ENCODE measurements around the gene MAST4.

MAST4 gene

DNA sequence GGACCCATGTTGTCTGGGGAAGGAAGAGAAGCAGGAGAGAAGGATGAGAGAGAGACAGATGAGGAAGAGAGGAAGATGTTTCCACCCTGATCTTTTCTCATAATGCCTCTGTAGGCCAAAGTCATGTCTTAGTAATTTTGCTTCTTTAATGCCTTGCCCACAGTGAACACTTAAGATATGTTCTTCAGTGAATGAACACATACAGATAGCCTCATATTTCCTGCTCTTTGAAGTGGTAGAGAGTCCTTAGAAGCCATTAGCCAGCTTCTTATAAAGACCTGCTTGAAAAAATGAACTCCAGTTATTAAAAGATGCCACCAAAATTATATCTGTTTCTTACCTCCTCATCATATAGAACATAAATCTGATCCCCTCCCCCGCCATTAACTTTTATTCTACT lies 356.0 kb downstream of the MAST4 start:
- TF ChIP-seq TAF1 (IDR thresholded peaks at IDR 0.05; ENCODE audit: low read depth, low read length) (no peak), SPI1 (IDR thresholded peaks at IDR 0.05; ENCODE audit: low read depth, low read length) (no peak), POLR2A (IDR thresholded peaks at IDR 0.05; ENCODE audit: low read depth, low read length) (no peak), PAX5 (IDR thresholded peaks at IDR 0.05; ENCODE audit: insufficient read depth, low read length, severe bottlenecking) (no peak), POLR2AphosphoS5 (IDR thresholded peaks at IDR 0.05; ENCODE audit: low read depth, low read length) (no peak)
- DNase-seq (ENCODE audit: insufficient read length, low spot score) (no peak), FAIRE-seq (no peak)

GRCh38 chr5:66956439-66956838 lies 360.2 kb downstream of the MAST4 start:
- TF ChIP-seq POU2F2 (IDR thresholded peaks at IDR 0.05; ENCODE audit: low read depth, low read length): no peak
- TF ChIP-seq TAF1 (IDR thresholded peaks at IDR 0.05; ENCODE audit: low read depth, low read length): no peak
- TF ChIP-seq SPI1 (IDR thresholded peaks at IDR 0.05; ENCODE audit: low read depth, low read length): no peak
- no peak for TF ChIP-seq POLR2AphosphoS5 (IDR thresholded peaks at IDR 0.05; ENCODE audit: low read depth, low read length)
- no peak for TF ChIP-seq PAX5 (IDR thresholded peaks at IDR 0.05; ENCODE audit: insufficient read depth, low read length, severe bottlenecking)
- no peak for TF ChIP-seq POLR2A (IDR thresholded peaks at IDR 0.05; ENCODE audit: low read depth, low read length)
- DNase-seq (ENCODE audit: insufficient read length, low spot score): no peak
- no peak for FAIRE-seq

GRCh38 chr5:66958201-66958979 lies 362.2 kb downstream of the MAST4 start:
- FAIRE-seq (no peak), DNase-seq (ENCODE audit: insufficient read length, low spot score) (no peak)

DNA sequence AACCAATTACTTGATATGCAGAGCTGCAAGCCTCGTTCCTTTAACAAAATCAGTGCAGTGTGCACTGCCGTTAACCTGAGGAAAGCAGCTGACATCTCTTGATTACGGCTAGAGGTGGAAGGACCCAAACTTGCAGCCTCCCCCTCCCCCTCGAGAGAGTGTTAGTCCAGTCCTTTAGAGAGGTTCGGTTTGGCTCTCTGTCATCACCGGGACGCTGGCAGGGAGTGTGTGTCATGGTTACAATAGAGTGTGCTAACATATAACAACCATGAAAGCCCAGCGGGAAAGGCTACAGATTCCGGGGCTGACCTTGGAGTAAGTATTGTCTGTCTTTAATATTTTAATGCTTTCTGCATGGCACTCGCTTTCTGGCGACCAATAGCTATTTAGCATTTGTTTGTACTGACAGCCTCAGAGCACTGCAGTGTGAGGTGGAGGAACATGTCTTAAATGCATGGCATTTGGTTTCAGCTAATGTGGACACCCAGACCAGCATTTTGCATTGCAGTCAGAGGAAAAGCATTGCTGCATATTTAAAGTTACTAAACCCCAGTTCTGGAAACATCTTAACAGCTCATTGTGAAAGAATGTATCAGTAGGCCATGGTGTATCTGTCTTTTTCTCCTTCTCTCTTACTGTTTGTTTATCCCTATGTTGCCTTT lies 362.9 kb downstream of the MAST4 start:
- TF ChIP-seq POLR2AphosphoS5 (IDR thresholded peaks at IDR 0.05; ENCODE audit: low read depth, low read length): no peak
- TF ChIP-seq POLR2A (IDR thresholded peaks at IDR 0.05; ENCODE audit: low read depth, low read length): no peak
- no peak for TF ChIP-seq TAF1 (IDR thresholded peaks at IDR 0.05; ENCODE audit: low read depth, low read length)
- no peak for TF ChIP-seq SPI1 (IDR thresholded peaks at IDR 0.05; ENCODE audit: low read depth, low read length)
- no peak for DNase-seq (ENCODE audit: insufficient read length, low spot score)
- no peak for FAIRE-seq

More at GRCh38 chr5:66958201-66958979, 362.2 kb downstream of the MAST4 start:
- TF ChIP-seq POLR2AphosphoS5 (IDR thresholded peaks at IDR 0.05; ENCODE audit: low read depth, low read length) (no peak), SPI1 (IDR thresholded peaks at IDR 0.05; ENCODE audit: low read depth, low read length) (no peak), PAX5 (IDR thresholded peaks at IDR 0.05; ENCODE audit: insufficient read depth, low read length, severe bottlenecking) (no peak), POU2F2 (IDR thresholded peaks at IDR 0.05; ENCODE audit: low read depth, low read length) (no peak), POLR2A (IDR thresholded peaks at IDR 0.05; ENCODE audit: low read depth, low read length) (no peak), TAF1 (IDR thresholded peaks at IDR 0.05; ENCODE audit: low read depth, low read length) (no peak)

- TF ChIP-seq SPI1 (IDR thresholded peaks at IDR 0.05; ENCODE audit: low read depth, low read length): no peak
- TF ChIP-seq TAF1 (IDR thresholded peaks at IDR 0.05; ENCODE audit: low read depth, low read length): no peak
- no peak for TF ChIP-seq POLR2AphosphoS5 (IDR thresholded peaks at IDR 0.05; ENCODE audit: low read depth, low read length)
- TF ChIP-seq POLR2A (IDR thresholded peaks at IDR 0.05; ENCODE audit: low read depth, low read length): no peak
- TF ChIP-seq PAX5 (IDR thresholded peaks at IDR 0.05; ENCODE audit: insufficient read depth, low read length, severe bottlenecking): no peak
- TF ChIP-seq POU2F2 (IDR thresholded peaks at IDR 0.05; ENCODE audit: low read depth, low read length): no peak
- FAIRE-seq (no peak), DNase-seq (ENCODE audit: insufficient read length, low spot score) (no peak)
Measured at GRCh38 chr5:66959653-66960052, 363.5 kb downstream of the MAST4 start.

- FAIRE-seq: no peak
- DNase-seq (ENCODE audit: insufficient read length, low spot score): no peak
- no peak for TF ChIP-seq TAF1 (IDR thresholded peaks at IDR 0.05; ENCODE audit: low read depth, low read length)
Measured at GRCh38 chr5:66960369-66961137, 364.4 kb downstream of the MAST4 start.

GRCh38 chr5:66963559-66963971 lies 367.4 kb downstream of the MAST4 start:
- DNase-seq (ENCODE audit: insufficient read length, low spot score): no peak
- no peak for TF ChIP-seq POLR2AphosphoS5 (IDR thresholded peaks at IDR 0.05; ENCODE audit: low read depth, low read length)
- no peak for TF ChIP-seq TAF1 (IDR thresholded peaks at IDR 0.05; ENCODE audit: low read depth, low read length)
- TF ChIP-seq POU2F2 (IDR thresholded peaks at IDR 0.05; ENCODE audit: low read depth, low read length): no peak
- TF ChIP-seq SPI1 (IDR thresholded peaks at IDR 0.05; ENCODE audit: low read depth, low read length): no peak
- TF ChIP-seq PAX5 (IDR thresholded peaks at IDR 0.05; ENCODE audit: insufficient read depth, low read length, severe bottlenecking): no peak
- TF ChIP-seq POLR2A (IDR thresholded peaks at IDR 0.05; ENCODE audit: low read depth, low read length): no peak
- no peak for FAIRE-seq

DNA sequence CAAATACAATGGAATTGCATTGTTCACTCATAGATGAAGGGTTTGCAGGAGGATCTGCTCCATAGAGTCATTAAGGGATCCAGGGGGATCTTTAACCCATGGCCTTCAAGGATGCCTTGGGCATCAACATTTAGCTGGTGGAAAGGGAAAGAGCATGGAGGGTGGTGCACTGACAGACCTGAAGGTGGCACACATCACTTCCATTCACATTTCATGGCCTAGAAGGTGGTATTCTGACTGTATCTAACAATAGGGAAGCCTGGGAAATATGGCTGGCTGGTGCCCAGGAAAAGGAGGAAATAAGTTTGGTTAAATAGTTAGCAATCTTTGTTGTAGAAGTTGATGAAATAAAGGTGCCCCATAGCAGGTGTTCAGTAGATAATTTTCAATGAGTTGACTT lies 370.2 kb downstream of the MAST4 start:
- no peak for TF ChIP-seq SPI1 (IDR thresholded peaks at IDR 0.05; ENCODE audit: low read depth, low read length)
- no peak for TF ChIP-seq TAF1 (IDR thresholded peaks at IDR 0.05; ENCODE audit: low read depth, low read length)
- TF ChIP-seq PAX5 (IDR thresholded peaks at IDR 0.05; ENCODE audit: insufficient read depth, low read length, severe bottlenecking): no peak
- TF ChIP-seq POLR2A (IDR thresholded peaks at IDR 0.05; ENCODE audit: low read depth, low read length): no peak
- TF ChIP-seq POLR2AphosphoS5 (IDR thresholded peaks at IDR 0.05; ENCODE audit: low read depth, low read length): no peak
- no peak for TF ChIP-seq POU2F2 (IDR thresholded peaks at IDR 0.05; ENCODE audit: low read depth, low read length)
- FAIRE-seq (no peak), DNase-seq (ENCODE audit: insufficient read length, low spot score) (no peak)

DNA sequence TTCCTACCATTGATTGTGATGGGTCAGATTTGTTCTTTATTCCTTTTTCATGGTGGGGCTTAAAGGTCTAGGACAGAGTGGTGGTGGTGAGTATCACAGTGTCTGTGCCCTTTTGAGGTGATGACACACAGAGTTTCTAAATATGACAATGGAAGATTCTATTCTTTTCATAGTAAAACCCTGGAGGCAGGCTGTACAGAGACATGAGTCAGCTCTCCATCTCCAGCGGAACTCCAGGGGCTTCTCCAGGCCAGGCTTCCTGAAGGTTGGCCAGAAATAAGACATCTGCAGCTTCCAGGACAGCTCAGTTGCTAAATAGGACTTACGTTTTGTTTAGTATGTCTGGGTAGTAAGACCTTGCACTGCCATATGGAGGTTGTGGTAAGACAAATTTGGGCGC lies 370.9 kb downstream of the MAST4 start:
- FAIRE-seq (no peak), DNase-seq (ENCODE audit: insufficient read length, low spot score) (no peak)
- TF ChIP-seq POLR2A (IDR thresholded peaks at IDR 0.05; ENCODE audit: low read depth, low read length): no peak
- TF ChIP-seq SPI1 (IDR thresholded peaks at IDR 0.05; ENCODE audit: low read depth, low read length): no peak
- no peak for TF ChIP-seq POU2F2 (IDR thresholded peaks at IDR 0.05; ENCODE audit: low read depth, low read length)
- TF ChIP-seq TAF1 (IDR thresholded peaks at IDR 0.05; ENCODE audit: low read depth, low read length): no peak
- no peak for TF ChIP-seq PAX5 (IDR thresholded peaks at IDR 0.05; ENCODE audit: insufficient read depth, low read length, severe bottlenecking)
- TF ChIP-seq POLR2AphosphoS5 (IDR thresholded peaks at IDR 0.05; ENCODE audit: low read depth, low read length): no peak

All from GM12891 (cell line).